ENCODE measurements around the gene PAGR1.

The PAGR1 gene

DNA sequence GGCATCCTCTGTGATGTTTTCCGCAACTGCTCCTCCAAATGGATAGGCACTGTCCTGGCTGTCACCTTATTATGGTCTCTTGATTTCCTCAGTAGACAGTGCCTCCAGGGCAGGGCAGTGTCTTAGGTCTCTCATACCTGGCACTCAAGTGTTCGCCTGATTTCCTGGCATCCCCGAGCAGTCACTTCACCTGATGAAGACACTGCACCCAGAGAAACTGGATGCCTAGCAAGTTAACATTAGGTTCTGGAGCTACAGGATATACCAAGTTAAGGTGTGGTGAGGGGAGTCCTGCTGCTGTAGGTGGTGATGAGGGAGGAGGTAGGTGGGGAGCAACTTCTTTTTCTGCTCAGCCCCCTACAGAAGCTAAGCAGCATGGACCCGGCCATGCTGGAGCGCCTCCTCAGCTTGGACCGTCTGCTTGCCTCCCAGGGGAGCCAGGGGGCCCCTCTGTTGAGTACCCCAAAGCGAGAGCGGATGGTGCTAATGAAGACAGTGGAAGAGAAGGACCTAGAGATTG lies 13.5 kb upstream of the PAGR1 start:
- DNase-seq (ENCODE audit: low read depth, low spot score), result no peak
- Histone ChIP-seq H3K27me3 (ENCODE audit: insufficient read depth, insufficient read length) (no peaks in the 10 kb centered on the region), H3K36me3 (ENCODE audit: insufficient read depth, insufficient read length, low read length) (peaks cover 77% of the 10 kb centered on the region), H3K9me3 (ENCODE audit: insufficient read depth, low read length) (no peaks in the 10 kb centered on the region), H3K4me1 (ENCODE audit: insufficient read depth, insufficient read length) (peaks cover 12% of the 10 kb centered on the region), H3K4me3 (ENCODE audit: insufficient read length, low read depth) (no peak overlapping the region), H3K9ac (ENCODE audit: insufficient read length, low read depth) (no peak overlapping the region)
- TF ChIP-seq SUZ12 (IDR thresholded peaks at IDR 0.05; ENCODE audit: extremely low read depth, insufficient read depth, insufficient read length), result no peak

DNA sequence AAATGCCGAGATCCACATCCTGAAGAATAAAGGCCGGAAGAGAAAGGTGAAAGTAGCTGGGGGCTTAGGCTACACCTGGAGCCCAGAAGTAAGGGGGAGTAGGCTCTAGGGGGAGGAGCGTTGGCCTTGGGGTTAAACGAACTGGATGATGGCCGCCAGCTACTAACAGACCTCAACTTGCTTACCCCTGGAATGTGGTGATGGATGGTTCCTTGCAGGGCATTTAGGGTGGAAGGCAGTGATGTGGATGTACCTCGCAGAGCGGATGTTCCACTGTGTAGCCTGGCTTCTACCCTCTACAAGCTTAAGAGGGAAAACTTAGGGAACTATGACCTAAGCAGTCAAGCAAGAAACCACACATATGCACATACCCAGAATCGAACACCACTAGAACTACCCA lies 11.9 kb upstream of the PAGR1 start:
- Histone ChIP-seq H3K36me3 (ENCODE audit: insufficient read depth, insufficient read length, low read length) (peaks cover 77% of the 10 kb centered on the region), H3K9me3 (ENCODE audit: insufficient read depth, low read length) (no peaks in the 10 kb centered on the region), H3K4me3 (ENCODE audit: insufficient read length, low read depth) (peak overlapping the region; percentile 73), H3K27me3 (ENCODE audit: insufficient read depth, insufficient read length) (no peaks in the 10 kb centered on the region), H3K9ac (ENCODE audit: insufficient read length, low read depth) (peak overlapping the region; percentile 47), H3K4me1 (ENCODE audit: insufficient read depth, insufficient read length) (peaks cover 14% of the 10 kb centered on the region)
- TF ChIP-seq YY1 (IDR thresholded peaks at IDR 0.05; ENCODE audit: insufficient read depth, insufficient read length), result no peak
- no peak for DNase-seq (ENCODE audit: low read depth, low spot score)

DNA sequence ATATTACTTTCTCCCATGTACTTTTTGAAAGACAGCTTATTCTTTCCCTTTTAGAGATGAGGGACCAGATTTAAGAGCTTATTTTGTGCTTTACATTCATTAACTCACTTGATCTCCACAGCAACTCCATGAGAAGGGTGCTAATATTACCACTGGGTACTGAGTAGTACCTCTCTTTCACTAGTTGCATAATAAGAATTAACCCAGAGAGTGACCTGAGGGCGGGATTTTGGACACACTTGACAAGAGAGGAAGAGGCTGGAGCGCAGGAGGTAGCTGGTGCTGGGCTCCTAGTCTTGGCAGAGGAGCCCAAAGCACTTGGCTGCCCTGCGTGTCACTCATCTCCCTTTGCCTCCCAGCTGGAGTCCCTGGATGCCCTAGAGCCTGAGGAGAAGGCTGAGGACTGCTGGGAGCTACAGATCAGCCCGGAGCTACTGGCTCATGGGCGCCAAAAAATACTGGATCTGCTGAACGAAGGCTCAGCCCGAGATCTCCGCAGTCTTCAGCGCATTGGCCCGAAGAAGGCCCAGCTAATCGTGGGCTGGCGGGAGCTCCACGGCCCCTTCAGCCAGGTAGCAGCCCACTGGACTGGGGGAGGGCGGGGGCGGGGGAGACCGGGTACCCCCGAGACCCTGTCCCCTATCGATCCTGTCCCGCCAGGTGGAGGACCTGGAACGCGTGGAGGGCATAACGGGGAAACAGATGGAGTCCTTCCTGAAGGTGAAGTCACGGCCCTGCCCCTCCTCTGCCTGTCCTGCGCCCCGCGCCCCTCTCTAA lies 11.3 kb upstream of the PAGR1 start:
- no peak for DNase-seq (ENCODE audit: low read depth, low spot score)
- H3K4me1 ChIP-seq (ENCODE audit: insufficient read depth, insufficient read length), result peaks cover 19% of the 10 kb centered on the region
- no peak for TF ChIP-seq SUZ12 (IDR thresholded peaks at IDR 0.05; ENCODE audit: extremely low read depth, insufficient read depth, insufficient read length)
- no peak for TF ChIP-seq YY1 (IDR thresholded peaks at IDR 0.05; ENCODE audit: insufficient read depth, insufficient read length)
- no peak for TF ChIP-seq ZNF274 (IDR thresholded peaks at IDR 0.05; ENCODE audit: low read depth, low read length)
- no peaks in the 10 kb centered on the region for H3K9me3 ChIP-seq (ENCODE audit: insufficient read depth, low read length)
- H3K9ac ChIP-seq (ENCODE audit: insufficient read length, low read depth), result peak overlapping the region; percentile 94
- peaks cover 76% of the 10 kb centered on the region for H3K36me3 ChIP-seq (ENCODE audit: insufficient read depth, insufficient read length, low read length)
- peak overlapping the region; percentile 73 for H3K4me3 ChIP-seq (ENCODE audit: insufficient read length, low read depth)
- no peaks in the 10 kb centered on the region for H3K27me3 ChIP-seq (ENCODE audit: insufficient read depth, insufficient read length)

DNA sequence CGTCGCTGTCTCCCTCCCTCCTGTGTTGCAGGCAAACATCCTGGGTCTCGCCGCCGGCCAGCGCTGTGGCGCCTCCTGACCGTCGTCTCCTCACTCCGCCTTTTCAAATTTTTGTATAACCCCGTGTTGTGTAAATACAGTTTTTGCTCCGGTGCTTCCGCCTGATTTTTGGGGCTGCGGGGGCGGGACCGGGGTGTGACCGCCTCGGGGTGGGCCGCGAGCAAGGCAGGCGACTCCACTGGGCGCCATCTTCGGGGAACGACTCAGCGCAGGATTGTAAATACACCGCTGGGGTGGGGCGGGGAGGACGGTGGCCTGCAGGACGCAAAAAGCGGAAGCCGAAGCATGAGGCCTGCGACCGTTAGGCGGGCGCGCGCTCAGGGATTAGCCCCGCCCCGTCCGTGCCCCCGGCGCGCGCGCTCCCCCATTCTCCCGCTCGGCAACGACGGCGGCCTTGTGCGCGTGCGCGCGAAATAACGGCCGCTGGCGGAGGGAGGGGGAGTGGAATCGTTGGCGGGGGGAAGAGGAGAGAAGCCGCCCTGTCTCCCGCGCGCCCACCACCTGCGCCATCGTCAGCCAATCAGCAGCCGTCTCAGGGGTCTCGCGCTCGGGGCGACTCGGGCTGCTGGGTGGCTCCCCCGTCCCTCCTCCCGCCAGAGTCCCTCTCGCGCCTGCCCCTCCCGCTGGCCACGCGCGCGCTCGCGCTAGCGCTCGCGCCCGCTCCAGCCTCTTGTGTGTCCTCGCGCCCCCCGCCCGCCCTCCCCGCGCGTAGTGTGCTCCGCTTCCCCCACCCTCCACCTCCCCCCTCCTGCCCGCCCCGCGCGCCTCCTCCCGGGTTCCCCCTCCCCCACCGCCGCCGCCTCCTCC lies 10.5 kb upstream of the PAGR1 start:
- H3K27me3 ChIP-seq (ENCODE audit: insufficient read depth, insufficient read length), result no peaks in the 10 kb centered on the region
- no peaks in the 10 kb centered on the region for H3K9me3 ChIP-seq (ENCODE audit: insufficient read depth, low read length)
- peaks cover 26% of the 10 kb centered on the region for H3K4me1 ChIP-seq (ENCODE audit: insufficient read depth, insufficient read length)
- peak; percentile 96 for DNase-seq (ENCODE audit: low read depth, low spot score)
- peaks cover 77% of the 10 kb centered on the region for H3K36me3 ChIP-seq (ENCODE audit: insufficient read depth, insufficient read length, low read length)
- peak overlapping the region; percentile 94 for H3K9ac ChIP-seq (ENCODE audit: insufficient read length, low read depth)
- H3K4me3 ChIP-seq (ENCODE audit: insufficient read length, low read depth), result peak overlapping the region; percentile 73
- TF ChIP-seq ZNF274 (IDR thresholded peaks at IDR 0.05; ENCODE audit: low read depth, low read length) (no peak), YY1 (IDR thresholded peaks at IDR 0.05; ENCODE audit: insufficient read depth, insufficient read length) (peak; percentile 75)

DNA sequence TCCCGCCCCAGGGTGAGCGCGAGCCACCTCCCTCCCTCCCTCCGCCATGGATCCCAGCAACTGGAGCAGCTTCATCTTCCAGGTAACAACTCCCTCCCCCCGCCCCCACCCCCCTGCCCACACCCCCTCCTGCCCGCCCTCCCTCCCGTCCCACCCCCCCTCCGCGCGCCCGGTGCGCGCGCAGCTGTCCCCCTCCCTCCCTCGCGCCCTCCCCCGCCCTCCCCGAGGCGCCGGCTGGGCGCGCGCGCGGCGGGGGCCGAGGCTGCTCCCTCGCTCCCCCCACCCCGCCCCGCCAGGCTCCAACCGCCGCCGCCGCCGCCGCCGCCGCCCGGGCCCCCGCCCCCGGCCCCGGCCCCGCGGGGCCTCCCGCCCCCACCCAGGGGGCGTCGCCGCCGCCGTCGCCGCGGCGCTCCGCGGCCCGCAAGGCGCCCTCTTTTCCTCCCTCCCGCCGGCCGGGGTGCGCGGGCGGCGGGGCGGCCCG lies 9.8 kb upstream of the PAGR1 start, which contains the start of gene MAZ:
TSS of gene MAZ (plus strand) at position 431 of the 481 bp plus-strand sequence. CDS start 173 bp downstream, outside the sequence.
- peak within 1 kb of the TSS; percentile 100 for H3K4me3 ChIP-seq (ENCODE audit: insufficient read length, low read depth)
- DNase-seq (ENCODE audit: low read depth, low spot score), result no peak
- H3K27me3 ChIP-seq (ENCODE audit: insufficient read depth, insufficient read length), result no peaks in the 10 kb centered on the region
- TF ChIP-seq ZNF274 (IDR thresholded peaks at IDR 0.05; ENCODE audit: low read depth, low read length), result no peak
- no peak for TF ChIP-seq YY1 (IDR thresholded peaks at IDR 0.05; ENCODE audit: insufficient read depth, insufficient read length)
- no peak for TF ChIP-seq SUZ12 (IDR thresholded peaks at IDR 0.05; ENCODE audit: extremely low read depth, insufficient read depth, insufficient read length)
- no peaks in the 10 kb centered on the region for H3K9me3 ChIP-seq (ENCODE audit: insufficient read depth, low read length)
- peaks cover 73% of the 10 kb centered on the region for H3K36me3 ChIP-seq (ENCODE audit: insufficient read depth, insufficient read length, low read length)
- H3K4me1 ChIP-seq (ENCODE audit: insufficient read depth, insufficient read length), result peaks cover 26% of the 10 kb centered on the region
- H3K9ac ChIP-seq (ENCODE audit: insufficient read length, low read depth), result peak within 1 kb of the TSS; percentile 100

DNA sequence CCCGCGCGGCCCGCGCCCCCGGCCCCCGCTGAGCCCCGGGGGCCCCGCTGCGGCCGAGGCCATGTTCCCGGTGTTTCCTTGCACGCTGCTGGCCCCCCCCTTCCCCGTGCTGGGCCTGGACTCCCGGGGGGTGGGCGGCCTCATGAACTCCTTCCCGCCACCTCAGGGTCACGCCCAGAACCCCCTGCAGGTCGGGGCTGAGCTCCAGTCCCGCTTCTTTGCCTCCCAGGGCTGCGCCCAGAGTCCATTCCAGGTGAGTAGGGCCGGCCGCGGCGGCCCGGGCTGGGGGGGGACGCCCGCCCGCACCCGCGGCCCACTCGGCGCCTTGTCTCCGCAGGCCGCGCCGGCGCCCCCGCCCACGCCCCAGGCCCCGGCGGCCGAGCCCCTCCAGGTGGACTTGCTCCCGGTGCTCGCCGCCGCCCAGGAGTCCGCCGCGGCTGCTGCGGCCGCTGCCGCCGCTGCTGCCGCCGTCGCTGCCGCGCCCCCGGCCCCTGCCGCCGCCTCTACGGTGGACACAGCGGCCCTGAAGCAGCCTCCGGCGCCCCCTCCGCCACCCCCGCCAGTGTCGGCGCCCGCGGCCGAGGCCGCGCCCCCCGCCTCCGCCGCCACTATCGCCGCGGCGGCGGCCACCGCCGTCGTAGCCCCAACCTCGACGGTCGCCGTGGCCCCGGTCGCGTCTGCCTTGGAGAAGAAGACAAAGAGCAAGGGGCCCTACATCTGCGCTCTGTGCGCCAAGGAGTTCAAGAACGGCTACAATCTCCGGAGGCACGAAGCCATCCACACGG lies 9.1 kb upstream of the PAGR1 start:
- peaks cover 26% of the 10 kb centered on the region for H3K4me1 ChIP-seq (ENCODE audit: insufficient read depth, insufficient read length)
- peaks cover 67% of the 10 kb centered on the region for H3K36me3 ChIP-seq (ENCODE audit: insufficient read depth, insufficient read length, low read length)
- no peaks in the 10 kb centered on the region for H3K9me3 ChIP-seq (ENCODE audit: insufficient read depth, low read length)
- peak overlapping the region; percentile 100 for H3K9ac ChIP-seq (ENCODE audit: insufficient read length, low read depth)
- TF ChIP-seq ZNF274 (IDR thresholded peaks at IDR 0.05; ENCODE audit: low read depth, low read length) (no peak), SUZ12 (IDR thresholded peaks at IDR 0.05; ENCODE audit: extremely low read depth, insufficient read depth, insufficient read length) (no peak), YY1 (IDR thresholded peaks at IDR 0.05; ENCODE audit: insufficient read depth, insufficient read length) (no peak)
- H3K27me3 ChIP-seq (ENCODE audit: insufficient read depth, insufficient read length), result no peaks in the 10 kb centered on the region
- H3K4me3 ChIP-seq (ENCODE audit: insufficient read length, low read depth), result peak overlapping the region; percentile 100
- DNase-seq (ENCODE audit: low read depth, low spot score), result peak; percentile 60

Data from NT2/D1 (cell line).